Body of pancreas (tissue), 4 donors: ENCODE measurements around the gene CFAP410. TPM values are rescaled to one million over a fixed set of nuclear protein-coding genes. Genes with fewer than 3 reads are reported as not detected.

ENCODE experiments used
- ATAC-seq: fragments of 150-250 bp; one replicate; pipeline ENCODE4 v1.9.1; 2016
- DNase-seq, 4 donors: peaks; one replicate each; pipeline ENCODE4 v3.0.0-alpha.2; 2019
- H3K27ac ChIP-seq, 4 donors: fragments of 200-600 bp; sonication (generic); 1 replicate in 3 of 4; 2 replicates in 1 of 4; pipeline versions ENCODE4 v1.5.1 to v1.6.1; 2016 to 2019; ENCODE audit warnings: mild to moderate bottlenecking in 1 of 4, mixed read lengths in 1 of 4, moderate library complexity in 1 of 4
- H3K27me3 ChIP-seq, 2 donors: fragments of 200-600 bp; sonication (generic); one replicate each; pipeline ENCODE4 v1.6.0; 2016; ENCODE audit warnings: mild to moderate bottlenecking in 1 of 2
- H3K36me3 ChIP-seq, 2 donors: fragments of 200-600 bp; sonication (generic); replicated peaks in 1 of 2; 2 replicates each; pipeline ENCODE4 v1.5.1; 2016; ENCODE audit warnings: low read depth in 2 of 2; ENCODE audit not compliant: insufficient read depth in 1 of 2
- H3K4me1 ChIP-seq: fragments of 200-600 bp; sonication (generic); one replicate; pipeline ENCODE4 v1.6.0; 2016
- H3K4me3 ChIP-seq, 2 donors: fragments of 200-600 bp; sonication (generic); 1 replicate in 1 of 2; 2 replicates in 1 of 2; pipeline ENCODE4 v1.5.1; 2016 to 2019
- H3K9me3 ChIP-seq, 3 donors: fragments of 200-600 bp; sonication (generic); 1 replicate in 2 of 3; 2 replicates in 1 of 3; pipeline ENCODE4 v1.5.1; 2016
- POLR2A ChIP-seq, 3 donors: fragments of 450-650 bp; IDR thresholded peaks; one replicate each; pipeline ENCODE4 v1.6.1; 2016; ENCODE audit warnings: antibody characterized with exemption in 3 of 3, mild to moderate bottlenecking in 2 of 3
- WGBS, 2 donors: methylation state at CpG; one replicate each; pipeline ENCODE4 v1.1.5; 2017; 5-methylcytosine and 5-hydroxymethylcytosine counted together
- intact Hi-C: fragments of 100-400 bp; cut with DNase I; formaldehyde crosslinking; loops from one replicate; pipeline ENCODE4 v1.15.1; 2023
- total RNA-seq, 2 donors: library from RNA; depleted of rRNA; stranded (reverse); fragments of >200 nt; gene quantifications; one replicate each; pipeline ENCODE4 v1.1.0, GENCODE V29; 2016
- TF ChIP-seq, protein P1 (sequence below), 7 experiments: fragments of 450-650 bp in 4 of 7; fragments of 200-600 bp in 3 of 7; sonication (generic) in 3 of 7; IDR thresholded peaks; one replicate each; pipeline ENCODE4 v1.5.1; 2016 to 2019; ENCODE audit warnings: antibody characterized with exemption in 7 of 7

CFAP410 gene
- total RNA-seq, 2 donors from 2014 or later: 24.6 to 43.8 TPM

DNA sequence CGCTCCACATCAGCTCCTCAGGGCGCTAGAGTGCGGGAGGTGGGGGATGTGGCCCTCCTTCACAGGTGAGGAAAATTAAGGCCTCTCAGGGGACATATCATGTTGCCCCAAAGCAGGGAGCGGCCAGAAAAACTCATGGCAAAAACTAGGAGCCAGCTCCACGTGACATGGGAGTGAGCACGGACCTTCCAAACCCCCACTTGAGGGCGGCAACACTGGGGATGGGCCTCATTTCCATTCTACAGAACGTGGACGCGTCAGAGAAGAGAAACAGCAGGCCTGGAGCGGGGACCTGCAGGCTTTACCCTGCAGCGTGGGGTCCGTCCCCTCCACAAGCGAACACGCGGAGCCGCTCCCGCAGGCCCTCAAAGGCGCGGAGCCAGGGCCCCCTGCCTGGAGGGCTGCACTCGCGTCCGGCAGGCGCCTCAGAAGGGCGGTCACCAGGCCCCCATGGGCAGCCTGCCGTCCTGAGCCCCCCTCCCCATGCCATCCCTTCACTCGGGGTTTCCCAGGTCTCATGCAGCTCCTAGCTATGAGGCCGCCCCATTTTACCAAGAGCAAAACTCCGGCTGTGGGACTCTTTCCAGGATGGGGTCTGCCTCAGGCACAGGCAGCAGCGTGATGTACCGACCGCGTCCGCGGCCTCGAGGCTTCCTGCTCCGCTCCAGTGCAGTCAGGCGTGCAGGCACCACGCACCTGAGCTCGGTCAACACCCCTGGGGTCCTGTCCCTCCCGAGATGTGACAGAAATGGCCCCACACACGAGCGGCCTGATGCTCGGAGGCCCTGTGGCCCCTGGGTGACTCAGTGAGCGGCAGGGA is 5.5 kb downstream of the CFAP410 start:
- ATAC-seq: no peak
- DNase-seq: no peak
- no peak overlapping the region for H3K4me3 ChIP-seq
- intact Hi-C loops: no loop called here
- H3K27ac ChIP-seq: no peak overlapping the region
- 88 to 90% methylated on average over 39 to 44 of the region's 45 CpGs for WGBS, 2 donors
- peaks cover 8% of the 10 kb centered on the region for H3K4me1 ChIP-seq
- no peaks in the 10 kb centered on the region for H3K36me3 ChIP-seq
- H3K27me3 ChIP-seq: no peaks in the 10 kb centered on the region
- no peaks in the 10 kb centered on the region for H3K9me3 ChIP-seq
- no peak for TF ChIP-seq POLR2A (IDR thresholded peaks at IDR 0.05)
- TF ChIP-seq, protein P1, sequence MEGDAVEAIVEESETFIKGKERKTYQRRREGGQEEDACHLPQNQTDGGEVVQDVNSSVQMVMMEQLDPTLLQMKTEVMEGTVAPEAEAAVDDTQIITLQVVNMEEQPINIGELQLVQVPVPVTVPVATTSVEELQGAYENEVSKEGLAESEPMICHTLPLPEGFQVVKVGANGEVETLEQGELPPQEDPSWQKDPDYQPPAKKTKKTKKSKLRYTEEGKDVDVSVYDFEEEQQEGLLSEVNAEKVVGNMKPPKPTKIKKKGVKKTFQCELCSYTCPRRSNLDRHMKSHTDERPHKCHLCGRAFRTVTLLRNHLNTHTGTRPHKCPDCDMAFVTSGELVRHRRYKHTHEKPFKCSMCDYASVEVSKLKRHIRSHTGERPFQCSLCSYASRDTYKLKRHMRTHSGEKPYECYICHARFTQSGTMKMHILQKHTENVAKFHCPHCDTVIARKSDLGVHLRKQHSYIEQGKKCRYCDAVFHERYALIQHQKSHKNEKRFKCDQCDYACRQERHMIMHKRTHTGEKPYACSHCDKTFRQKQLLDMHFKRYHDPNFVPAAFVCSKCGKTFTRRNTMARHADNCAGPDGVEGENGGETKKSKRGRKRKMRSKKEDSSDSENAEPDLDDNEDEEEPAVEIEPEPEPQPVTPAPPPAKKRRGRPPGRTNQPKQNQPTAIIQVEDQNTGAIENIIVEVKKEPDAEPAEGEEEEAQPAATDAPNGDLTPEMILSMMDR (IDR thresholded peaks at IDR 0.05): no peak

DNA sequence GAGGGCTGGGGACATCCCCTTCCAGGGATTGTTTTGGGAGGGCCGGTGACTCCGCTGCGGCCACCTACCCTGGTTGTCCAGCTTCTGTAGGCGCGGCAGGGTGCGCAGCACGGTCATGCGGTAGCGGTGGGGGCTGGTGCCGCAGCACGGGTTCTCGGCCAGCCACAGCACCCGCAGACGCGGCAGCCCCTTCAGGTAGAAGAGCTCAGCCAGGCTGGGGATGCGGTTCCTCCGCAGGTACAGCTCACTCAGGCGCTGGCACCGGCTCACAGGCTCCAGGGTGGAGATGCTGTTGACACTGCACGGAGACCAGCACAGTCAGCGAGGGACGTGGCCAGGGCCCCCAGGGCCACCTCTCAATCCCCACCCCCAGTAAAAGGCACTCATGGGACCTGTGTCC is 6.2 kb downstream of the CFAP410 start:
- Histone ChIP-seq H3K27me3 (no peaks in the 10 kb centered on the region), H3K9me3 (no peaks in the 10 kb centered on the region), H3K4me3 (no peak overlapping the region), H3K27ac (no peak overlapping the region), H3K36me3 (no peaks in the 10 kb centered on the region), H3K4me1 (peaks cover 3% of the 10 kb centered on the region)
- intact Hi-C loops: no loop called here
- 96 to 100% methylated on average over 7 to 22 of the region's 22 CpGs for WGBS, 2 donors
- no peak for TF ChIP-seq POLR2A (IDR thresholded peaks at IDR 0.05)
- TF ChIP-seq, protein P1 (IDR thresholded peaks at IDR 0.05): no peak
- no peak for DNase-seq
- no peak for ATAC-seq

DNA sequence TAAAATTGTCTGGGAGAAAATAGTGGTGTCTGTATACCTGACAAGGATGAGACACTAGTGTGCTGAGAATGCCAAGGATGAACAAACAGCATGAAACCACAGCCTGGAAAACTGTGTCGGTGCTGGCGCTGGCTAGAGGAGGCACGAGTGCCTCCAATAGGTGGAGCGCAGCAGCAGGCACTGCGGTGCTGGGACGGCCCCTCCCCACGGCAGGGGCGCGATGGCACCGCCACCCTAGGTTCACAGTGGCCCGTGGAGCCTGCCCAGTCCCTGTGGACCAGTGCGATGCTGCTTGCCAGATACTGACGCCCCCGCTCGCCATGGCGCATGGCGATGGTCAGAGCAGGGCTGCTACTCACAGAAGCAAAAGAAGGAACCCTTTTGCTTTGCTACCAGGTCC is 6.8 kb downstream of the CFAP410 start:
- 81 to 89% methylated on average over 7 to 17 of the region's 17 CpGs for WGBS, 2 donors
- TF ChIP-seq POLR2A (IDR thresholded peaks at IDR 0.05): no peak
- TF ChIP-seq, protein P1 (IDR thresholded peaks at IDR 0.05): no peak
- no peaks in the 10 kb centered on the region for H3K27me3 ChIP-seq
- H3K27ac ChIP-seq: no peak overlapping the region
- no peaks in the 10 kb centered on the region for H3K9me3 ChIP-seq
- no peak for DNase-seq
- no peak for ATAC-seq
- H3K4me1 ChIP-seq: no peaks in the 10 kb centered on the region
- no peak overlapping the region for H3K4me3 ChIP-seq
- intact Hi-C loops: no loop called here
- no peaks in the 10 kb centered on the region for H3K36me3 ChIP-seq

DNA sequence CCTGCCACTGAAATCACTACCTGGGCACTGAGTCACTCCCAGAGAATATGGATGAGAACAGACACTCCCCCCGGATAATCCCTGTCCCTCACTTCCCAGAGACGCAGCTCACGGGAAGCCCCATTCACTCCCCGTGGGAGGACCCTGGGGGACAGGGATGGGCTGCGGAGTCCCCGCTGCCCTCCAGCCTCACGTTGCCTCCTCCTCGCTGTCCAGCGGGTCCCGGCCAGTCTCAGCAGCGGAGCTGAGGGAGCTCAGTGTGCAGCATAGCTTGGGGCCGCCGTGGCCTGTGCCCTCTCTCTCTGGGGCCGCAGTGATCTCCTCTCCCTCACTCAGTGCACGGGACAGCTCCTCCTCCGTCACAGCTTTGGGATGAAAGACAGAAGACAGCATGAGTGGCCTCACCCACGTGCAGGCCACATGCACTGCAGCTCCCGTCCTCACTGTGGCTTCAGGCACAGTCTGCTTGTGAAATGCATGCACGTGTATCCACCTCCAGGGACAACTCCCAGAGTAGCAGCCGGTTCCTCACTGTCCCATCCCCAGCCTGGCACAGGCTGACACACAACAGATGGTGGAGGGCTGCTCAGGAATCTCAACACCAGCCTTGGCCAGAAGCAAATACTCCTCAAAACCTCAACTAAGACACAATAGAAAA is 7.4 kb downstream of the CFAP410 start:
- Histone ChIP-seq H3K27me3 (no peaks in the 10 kb centered on the region), H3K9me3 (no peaks in the 10 kb centered on the region), H3K4me1 (no peaks in the 10 kb centered on the region), H3K36me3 (no peaks in the 10 kb centered on the region), H3K27ac (no peak overlapping the region), H3K4me3 (no peak overlapping the region)
- no peak for DNase-seq
- TF ChIP-seq, protein P1 (IDR thresholded peaks at IDR 0.05): no peak
- TF ChIP-seq POLR2A (IDR thresholded peaks at IDR 0.05): no peak
- 85 to 89% methylated on average over 8 to 20 of the region's 20 CpGs for WGBS, 2 donors
- ATAC-seq: no peak
- intact Hi-C loops: no loop called here
